GM18520 (cell line): ENCODE data around the gene PKP4.
A peak's percentile ranks its signal among the peaks of the same experiment; 100 is the strongest.
"Not testable (repeated sequence)": the region's sequence is repeated elsewhere in the genome, so short reads cannot be mapped to it uniquely, and the experiment has no call there.

Source experiments
- ATAC-seq: cut with Tn5 transposase; IDR thresholded peaks from one replicate; pipeline ENCODE4 v1.9.1; 2021; ENCODE audit not compliant: unreplicated experiment

PKP4 gene

DNA sequence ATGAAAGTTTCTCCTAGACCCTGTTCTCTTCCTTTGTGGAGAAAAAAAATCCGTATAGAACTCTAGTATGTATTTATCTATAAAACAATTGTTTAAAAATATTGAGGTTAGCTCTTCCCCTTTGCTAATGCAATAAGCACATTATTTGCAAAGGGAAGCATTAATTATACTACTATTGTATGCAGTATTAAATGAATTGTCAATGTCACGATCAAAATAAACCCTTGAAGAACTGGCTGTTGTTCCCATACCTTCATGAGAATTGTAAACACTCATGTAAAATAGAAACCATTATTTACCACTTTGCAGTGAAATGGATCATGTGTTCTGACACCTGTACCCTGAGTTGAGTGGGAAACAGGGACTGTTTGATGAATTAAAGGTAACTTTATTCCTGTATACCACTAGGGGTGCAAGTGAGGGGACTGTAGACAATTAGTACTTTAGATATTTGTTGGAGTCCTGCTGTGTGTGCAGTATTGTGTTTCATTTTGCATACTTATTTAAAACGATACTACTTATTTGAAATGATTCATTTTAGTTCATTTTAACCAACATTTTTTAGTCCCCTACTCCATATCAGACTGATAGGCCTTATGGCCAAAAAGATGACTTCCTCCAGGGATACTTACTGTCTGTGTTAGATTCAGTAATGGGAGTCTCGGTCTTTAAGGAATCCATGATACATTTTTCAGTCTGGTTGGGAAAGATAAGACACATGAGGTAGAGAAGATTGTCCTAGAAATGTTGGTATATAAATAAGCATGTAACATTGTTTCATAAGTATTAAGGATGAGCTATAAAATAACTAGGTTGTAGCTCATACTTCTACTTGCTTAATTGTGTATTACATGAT, 7.9 kb downstream of the PKP4 start:
- ATAC-seq: peak; percentile 42

- no peak for ATAC-seq
Observed at GRCh38 chr2:158467248-158467647, 10.5 kb downstream of the PKP4 start.

- ATAC-seq: not testable (repeated sequence)
Observed at GRCh38 chr2:158472829-158473228, 16.1 kb downstream of the PKP4 start.

- not testable (repeated sequence) for ATAC-seq
Observed at GRCh38 chr2:158473300-158473699, 16.5 kb downstream of the PKP4 start.

- no peak for ATAC-seq
Observed at GRCh38 chr2:158473719-158474392, 17.1 kb downstream of the PKP4 start.

DNA sequence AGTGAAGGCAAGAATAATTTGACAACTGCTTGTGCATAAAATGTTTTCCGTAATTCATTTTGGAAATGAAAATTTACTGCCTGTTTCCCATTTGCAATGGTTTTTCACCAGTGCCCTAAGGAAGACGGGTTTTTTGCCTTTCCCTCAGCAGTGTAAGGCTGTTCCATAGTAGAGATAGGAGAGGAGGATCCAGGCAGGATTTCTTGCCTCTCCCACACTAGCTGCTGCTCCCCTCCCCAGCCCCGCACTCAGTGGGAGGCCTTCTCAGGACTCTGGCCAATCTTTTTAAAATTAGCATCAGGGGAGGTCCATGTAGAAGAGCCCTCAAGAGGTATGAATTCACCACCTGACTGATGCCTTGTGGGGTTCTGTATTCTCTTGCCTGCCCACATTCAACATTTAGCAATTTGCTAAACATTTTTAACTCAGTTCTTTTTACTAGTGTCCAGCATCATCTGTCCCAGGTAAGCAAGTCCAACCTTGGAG, 17.8 kb downstream of the PKP4 start:
- ATAC-seq: not testable (repeated sequence)

DNA sequence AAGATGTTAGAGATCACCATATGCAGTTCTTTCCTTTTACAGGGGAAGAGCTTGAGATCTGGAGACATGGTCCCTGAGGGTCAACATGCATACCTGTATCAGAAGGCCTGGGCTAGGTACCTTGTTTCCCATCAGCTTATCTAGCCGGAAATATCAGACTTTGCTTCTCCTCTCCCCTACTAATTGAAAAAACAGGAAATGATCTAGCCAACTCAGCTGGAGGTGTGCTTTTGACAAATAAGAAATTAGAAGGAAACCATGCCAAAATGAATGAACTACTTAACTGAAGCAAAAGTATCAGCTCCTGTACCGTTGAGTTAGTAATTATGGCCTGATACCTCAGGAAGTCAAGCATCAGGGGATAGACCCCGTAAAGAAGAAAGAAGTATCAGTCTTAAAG, 20.4 kb downstream of the PKP4 start:
- ATAC-seq: no peak

DNA sequence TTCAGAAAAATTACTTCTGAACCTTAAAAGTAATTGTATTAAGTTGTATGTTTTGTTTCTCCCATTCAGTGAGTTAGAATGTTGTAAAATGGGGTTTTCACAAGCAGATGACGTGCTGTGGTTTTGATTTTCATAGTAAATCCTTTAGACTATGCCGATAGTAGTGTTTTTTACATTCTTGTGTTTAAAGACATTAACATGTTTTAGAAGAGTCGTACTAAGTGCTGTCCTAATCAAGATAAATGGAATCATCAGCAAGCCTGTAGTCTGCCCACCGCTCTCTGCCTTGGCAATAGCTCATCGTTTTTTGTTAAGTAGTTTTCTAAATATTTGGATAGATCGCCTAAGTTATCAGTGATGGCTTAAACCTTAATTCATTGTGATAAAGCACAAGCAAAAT, 21.5 kb downstream of the PKP4 start:
- ATAC-seq: no peak

DNA sequence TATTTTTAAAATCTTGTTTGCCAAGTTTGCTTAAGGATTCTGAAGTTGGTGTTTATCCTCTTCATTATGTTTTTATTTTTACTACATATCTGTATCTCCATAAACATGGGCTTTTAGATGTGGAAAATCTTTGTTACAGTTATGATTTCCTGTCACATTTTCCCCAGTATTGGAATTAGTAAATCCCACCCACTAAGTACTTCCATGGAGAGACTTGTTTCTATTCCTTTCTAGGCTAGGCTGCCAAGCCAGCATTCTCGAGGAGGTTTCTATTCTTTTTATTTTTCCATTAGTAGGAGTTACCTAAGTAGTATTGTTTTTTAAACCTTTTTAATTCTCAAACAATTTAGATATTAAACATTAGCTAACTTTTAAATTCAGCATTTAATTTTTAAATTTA, 22.1 kb downstream of the PKP4 start:
- ATAC-seq: no peak

DNA sequence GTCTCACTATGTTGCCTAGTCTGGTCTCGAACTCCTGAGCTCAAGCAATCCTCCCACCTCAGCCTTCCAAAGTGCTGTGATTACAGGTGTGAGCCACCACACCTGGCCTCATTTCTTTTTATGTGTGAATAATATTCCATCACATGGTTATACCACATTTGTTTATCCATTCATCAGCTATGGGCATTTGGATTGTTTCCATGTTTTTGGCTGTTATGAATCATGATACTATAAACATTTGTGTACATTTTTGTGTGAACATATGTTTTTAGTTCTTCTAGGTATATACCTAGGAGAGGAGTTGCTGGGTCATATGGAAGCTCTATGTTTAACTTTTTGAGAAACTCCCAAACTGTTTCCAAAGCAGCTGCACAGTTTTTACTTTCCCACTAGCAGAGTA, 24.4 kb downstream of the PKP4 start:
- ATAC-seq: no peak

GRCh38 chr2:158482594-158482993, 25.8 kb downstream of the PKP4 start:
- ATAC-seq: no peak

DNA sequence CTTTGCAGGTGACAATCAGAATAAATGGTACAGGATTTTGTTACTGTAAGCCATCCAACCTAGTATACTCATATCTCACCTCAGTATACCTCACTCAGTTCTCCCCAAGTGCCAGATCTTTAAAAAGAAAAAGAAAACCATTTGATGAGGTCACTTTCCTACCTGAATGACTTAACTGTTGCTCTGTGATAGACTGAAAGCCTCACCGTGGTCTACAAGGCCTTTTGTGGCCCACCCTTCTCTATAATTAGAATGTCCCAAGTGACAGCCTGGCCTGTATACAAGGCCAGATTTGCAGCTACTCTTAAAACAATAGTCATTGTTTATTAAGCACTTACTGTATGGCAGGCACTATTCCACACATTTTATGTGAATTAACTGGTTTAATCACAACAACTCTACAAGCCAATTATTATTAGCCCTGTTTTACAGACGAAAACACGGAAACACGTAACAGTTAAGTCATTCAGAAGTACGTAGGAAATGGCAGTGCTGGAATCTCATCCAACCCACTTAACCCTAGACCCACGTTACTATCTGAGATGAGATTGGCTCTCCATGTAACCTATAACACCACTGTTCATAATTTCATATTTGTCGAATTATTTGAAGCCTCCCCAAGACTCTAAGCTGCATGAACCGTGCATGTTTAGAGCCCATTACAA, 28.3 kb downstream of the PKP4 start:
- ATAC-seq: no peak

- no peak for ATAC-seq
Observed at GRCh38 chr2:158486150-158486969, 29.6 kb downstream of the PKP4 start.

- no peak for ATAC-seq
Observed at GRCh38 chr2:158486970-158487325, 30.2 kb downstream of the PKP4 start.

GRCh38 chr2:158487419-158487818, 30.7 kb downstream of the PKP4 start:
- no peak for ATAC-seq

DNA sequence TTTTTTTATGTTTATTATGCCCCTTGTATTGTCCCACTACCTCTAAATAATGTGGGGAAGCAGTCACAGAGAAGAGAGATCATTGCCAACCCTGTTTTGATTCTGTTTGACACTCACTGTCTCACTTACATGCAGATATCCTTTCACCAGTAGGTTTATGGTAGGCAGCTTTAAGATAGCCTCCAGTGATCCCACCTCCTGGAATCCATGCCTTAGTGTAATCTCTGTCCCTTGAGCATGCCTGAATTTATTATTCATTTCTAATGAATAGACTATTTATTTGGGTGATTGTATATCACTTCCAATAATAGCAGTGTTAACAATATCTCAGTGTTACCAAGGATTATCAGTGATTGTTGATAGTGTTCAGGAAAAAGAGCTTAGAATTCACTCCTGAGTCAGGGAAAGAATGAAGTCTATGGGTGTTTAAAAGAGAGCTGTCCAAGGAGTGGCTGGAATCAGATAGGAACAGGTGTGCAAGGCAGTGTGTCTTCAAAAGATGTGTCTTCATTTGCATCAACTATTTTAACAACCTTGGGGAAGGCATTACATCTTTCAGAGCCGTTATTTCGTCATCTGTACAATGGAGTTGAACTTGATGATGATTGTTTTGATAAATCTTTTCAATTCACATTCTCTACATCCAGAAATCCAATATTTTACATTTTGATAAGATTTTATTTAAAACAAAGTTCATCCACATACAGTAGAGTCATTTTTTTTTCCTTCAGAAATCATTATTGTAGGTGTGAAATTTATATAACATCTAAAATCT, 31.9 kb downstream of the PKP4 start:
- no peak for ATAC-seq

DNA sequence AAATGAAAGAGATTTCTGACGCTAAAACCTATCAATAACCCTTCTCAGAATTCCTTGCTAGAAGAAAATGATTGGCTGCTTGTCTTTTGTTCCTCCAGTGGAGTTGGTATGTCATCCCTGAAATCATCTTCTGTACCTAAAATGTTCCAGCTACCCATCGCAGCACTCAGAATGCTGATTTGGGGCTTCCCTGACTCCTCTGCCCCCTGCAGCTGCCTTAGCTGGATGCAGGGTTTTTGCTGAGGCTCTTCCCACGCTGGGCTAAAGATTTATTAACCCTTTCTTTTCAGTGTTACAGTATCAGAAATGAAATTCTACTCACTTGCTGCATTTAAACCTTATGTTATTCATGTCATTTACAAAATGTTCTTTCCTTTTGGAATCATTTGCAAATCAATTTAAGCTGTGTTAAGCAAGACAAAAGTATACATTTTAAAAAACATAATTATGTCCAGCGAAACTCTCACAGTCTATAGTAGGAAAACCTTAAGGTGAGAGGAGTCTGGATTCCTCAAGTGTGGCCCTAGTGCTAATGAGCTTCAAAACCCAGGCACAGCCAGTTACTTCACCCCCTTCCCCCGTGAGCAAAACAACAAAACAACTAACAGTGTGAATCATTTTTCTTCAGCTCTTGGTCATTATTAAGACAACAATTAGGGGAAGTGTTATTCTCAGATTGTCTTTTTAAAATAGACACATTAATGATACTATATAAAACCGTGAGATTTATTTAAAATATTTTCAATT, 32.8 kb downstream of the PKP4 start:
- no peak for ATAC-seq

- ATAC-seq: no peak
Observed at GRCh38 chr2:158491072-158491471, 34.3 kb downstream of the PKP4 start.

GRCh38 chr2:158493458-158493857, 36.7 kb downstream of the PKP4 start:
- no peak for ATAC-seq

DNA sequence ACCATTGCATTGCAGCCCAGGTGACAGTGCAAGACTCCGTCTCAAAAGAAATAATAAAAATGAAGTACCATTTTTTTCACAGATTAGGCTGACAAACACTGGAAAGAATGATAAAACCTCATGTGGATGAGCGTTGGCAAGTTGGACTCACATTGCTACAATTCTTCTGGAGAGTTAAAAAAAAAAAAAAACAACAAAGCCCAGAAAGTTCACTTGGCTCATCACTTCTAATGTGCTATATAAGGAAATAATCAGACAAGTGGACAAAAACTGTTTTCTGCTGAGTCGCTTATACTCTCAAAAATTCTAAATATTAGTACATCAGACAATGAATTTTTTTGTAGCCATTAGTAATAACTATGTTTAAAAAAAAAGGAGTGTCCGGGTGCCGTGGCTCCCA, 38.4 kb downstream of the PKP4 start:
- no peak for ATAC-seq
